Measurements from ENCODE around the gene MDFIC.

DNA sequence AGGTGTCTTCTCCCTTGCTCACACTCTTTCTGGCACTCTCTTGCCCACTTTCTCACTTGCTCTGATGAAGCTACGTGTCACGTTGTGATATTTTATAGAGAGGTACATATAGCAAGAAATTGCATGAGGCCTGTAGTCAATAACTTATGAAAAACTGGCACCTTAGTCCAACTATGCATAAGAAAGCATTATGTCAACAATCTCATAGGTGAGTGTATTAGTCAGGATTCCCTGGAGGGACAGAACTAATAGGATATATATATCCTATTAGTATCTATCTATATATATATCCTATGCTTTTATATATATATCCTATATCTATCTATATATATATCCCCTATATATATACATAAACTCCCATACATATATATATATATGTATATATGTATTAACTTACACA, 18.8 kb upstream of the MDFIC start:
- TF ChIP-seq ATF3 (IDR thresholded peaks at IDR 0.05) (no peak), TAF1 (conservative IDR thresholded peaks at IDR 0.05) (no peak), RAD21 (IDR thresholded peaks at IDR 0.05) (no peak), JUND (IDR thresholded peaks at IDR 0.05) (no peak), FOXA2 (IDR thresholded peaks at IDR 0.05) (no peak), GABPA (IDR thresholded peaks at IDR 0.05 in 1 of 2, conservative IDR thresholded peaks at IDR 0.05 in 1 of 2) (no peak)
- TF ChIP-seq, protein P1, sequence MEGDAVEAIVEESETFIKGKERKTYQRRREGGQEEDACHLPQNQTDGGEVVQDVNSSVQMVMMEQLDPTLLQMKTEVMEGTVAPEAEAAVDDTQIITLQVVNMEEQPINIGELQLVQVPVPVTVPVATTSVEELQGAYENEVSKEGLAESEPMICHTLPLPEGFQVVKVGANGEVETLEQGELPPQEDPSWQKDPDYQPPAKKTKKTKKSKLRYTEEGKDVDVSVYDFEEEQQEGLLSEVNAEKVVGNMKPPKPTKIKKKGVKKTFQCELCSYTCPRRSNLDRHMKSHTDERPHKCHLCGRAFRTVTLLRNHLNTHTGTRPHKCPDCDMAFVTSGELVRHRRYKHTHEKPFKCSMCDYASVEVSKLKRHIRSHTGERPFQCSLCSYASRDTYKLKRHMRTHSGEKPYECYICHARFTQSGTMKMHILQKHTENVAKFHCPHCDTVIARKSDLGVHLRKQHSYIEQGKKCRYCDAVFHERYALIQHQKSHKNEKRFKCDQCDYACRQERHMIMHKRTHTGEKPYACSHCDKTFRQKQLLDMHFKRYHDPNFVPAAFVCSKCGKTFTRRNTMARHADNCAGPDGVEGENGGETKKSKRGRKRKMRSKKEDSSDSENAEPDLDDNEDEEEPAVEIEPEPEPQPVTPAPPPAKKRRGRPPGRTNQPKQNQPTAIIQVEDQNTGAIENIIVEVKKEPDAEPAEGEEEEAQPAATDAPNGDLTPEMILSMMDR (IDR thresholded peaks at IDR 0.05; ENCODE audit: low read depth, low read length, missing input control), result no peak

Measured in liver (tissue), 3 donors.